Stimulated activated CD4-positive, alpha-beta T cell treated with anti-CD3 and anti-CD28 coated beads, Interleukin-1b, Interleukin-23, amount 100 ng/mL, for 1 hour (primary cell): ENCODE data around the gene HLA-G.
"Not testable (repeated sequence)": the region's sequence is repeated elsewhere in the genome, so short reads cannot be mapped to it uniquely, and the experiment has no call there.

ENCODE experiments used
- DNase-seq, 2 donors: peaks; one replicate each; pipeline ENCODE4 v3.0.0-alpha.2; 2020; ENCODE audit warnings: low read depth in 2 of 2

The HLA-G gene

GRCh38 chr6:29870104-29870503 is 42.5 kb downstream of the HLA-G start:
- DNase-seq = no peak

- DNase-seq = no peak
These were observed 45.2 kb downstream of the HLA-G start for GRCh38 chr6:29872791-29873190.

DNA sequence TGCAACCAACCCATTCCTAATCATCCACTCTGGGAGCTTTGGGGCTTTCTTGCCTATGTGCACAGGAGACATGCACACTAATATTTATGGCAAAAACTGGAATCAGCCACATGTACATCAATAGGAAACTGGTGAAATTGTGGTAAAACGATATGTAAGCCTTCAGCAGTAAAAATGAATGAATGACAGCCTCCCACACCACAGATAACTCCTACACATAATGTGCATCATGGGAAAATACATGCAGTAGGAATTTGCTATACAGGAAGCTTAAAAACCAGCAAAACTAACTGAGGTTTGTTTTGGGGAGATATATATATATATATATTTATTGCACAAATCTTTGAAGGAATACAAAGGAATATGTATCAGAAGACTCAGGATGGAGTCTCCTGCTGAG is 47.6 kb downstream of the HLA-G start:
- no peak for DNase-seq

- not testable (repeated sequence) for DNase-seq
These were observed 48.1 kb downstream of the HLA-G start for GRCh38 chr6:29875734-29876133.
